Cardiac ventricle fibroblast (primary cell): ENCODE measurements around the gene MRFAP1. TPM values are rescaled to one million over a fixed set of nuclear protein-coding genes. Genes with fewer than 3 reads are reported as not detected.

Source experiments
- total RNA-seq: library from RNA; depleted of rRNA; stranded (reverse); fragments of >200 nt; gene quantifications from 2 replicates; pipeline ENCODE4 v1.2.3, GENCODE V29; 2015

MRFAP1 gene
- total RNA-seq: 197 and 211 TPM in 2 replicates

DNA sequence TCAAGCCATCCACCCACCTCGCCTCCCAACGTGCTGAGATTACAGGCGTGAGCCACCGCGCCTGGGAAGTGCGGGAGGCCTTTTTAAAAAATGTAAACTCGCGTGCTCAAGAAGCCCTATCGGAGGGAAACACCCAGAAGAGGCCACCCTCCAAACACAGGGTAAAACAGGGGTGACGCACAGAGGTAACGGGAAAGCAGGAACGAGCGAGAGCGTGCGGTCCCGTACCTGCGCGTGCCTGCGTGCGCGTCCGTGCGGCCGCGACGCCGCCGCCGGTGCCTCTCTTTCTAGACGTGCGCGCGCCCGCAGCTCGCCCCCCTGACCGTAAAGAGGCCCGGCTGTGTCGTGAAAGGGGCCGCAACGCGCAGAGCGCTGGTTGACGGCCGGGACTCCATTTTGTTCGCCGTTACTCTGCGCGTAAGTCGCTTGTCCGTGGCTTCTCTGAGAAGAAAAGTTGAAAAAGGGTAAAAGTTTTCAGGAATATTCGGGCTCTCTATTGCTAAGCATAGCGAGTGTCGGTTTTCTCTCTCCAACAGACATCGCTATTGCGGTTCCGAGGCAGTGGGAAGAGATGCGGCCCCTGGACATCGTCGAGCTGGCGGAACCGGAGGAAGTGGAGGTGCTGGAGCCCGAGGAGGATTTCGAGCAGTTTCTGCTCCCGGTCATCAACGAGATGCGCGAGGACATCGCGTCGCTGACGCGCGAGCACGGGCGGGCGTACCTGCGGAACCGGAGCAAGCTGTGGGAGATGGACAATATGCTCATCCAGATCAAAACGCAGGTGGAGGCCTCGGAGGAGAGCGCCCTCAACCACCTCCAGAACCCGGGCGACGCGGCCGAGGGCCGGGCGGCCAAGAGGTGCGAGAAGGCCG lies at the start of gene MRFAP1:
Gene MRFAP1 (plus strand): TSS at position 394 of the 872 bp plus-strand sequence. CDS start 178 bp downstream, at position 572.

Other genes starting within 250 kb of the MRFAP1 start
- not detected in 2 replicates for gene PPP2R2C, start 168.1 kb upstream of the MRFAP1 start, total RNA-seq
- 35.3 and 46.8 TPM in 2 replicates for gene MAN2B2, start 65.5 kb upstream of the MRFAP1 start, total RNA-seq
- gene S100P, start 53.2 kb downstream of the MRFAP1 start, total RNA-seq: 0.59 TPM in 1 of 2 replicates, not detected in the other
- 52.5 and 53.4 TPM in 2 replicates for gene MRFAP1L1, start 69.2 kb downstream of the MRFAP1 start, total RNA-seq
- 26.1 and 34.7 TPM in 2 replicates for gene BLOC1S4, start 75.5 kb downstream of the MRFAP1 start, total RNA-seq
- 16.8 and 20.0 TPM in 2 replicates for gene KIAA0232, start 142.0 kb downstream of the MRFAP1 start, total RNA-seq